D721Med (cell line): ENCODE data around the gene XRCC3.

ENCODE experiments used
- DNase-seq: peaks from one replicate; pipeline ENCODE4 v3.0.0; 2011; ENCODE audit warnings: low spot score; ENCODE audit not compliant: insufficient read length
- FAIRE-seq: peaks from 2 replicates; lab custom pipeline; 2011; peaks lifted over from hg19 to GRCh38; lab: Jason Lieb, UNC
- CTCF ChIP-seq: IDR thresholded peaks from 2 replicates; pipeline ENCODE4 v1.5.1; 2012; ENCODE audit warnings: mild to moderate bottlenecking, control low read depth; ENCODE audit not compliant: insufficient read depth; ENCODE audit errors: missing control alignments

Gene XRCC3

GRCh38 chr14:103700753-103701490 lies 14.3 kb downstream of the XRCC3 start:
- no peak for FAIRE-seq
- no peak for TF ChIP-seq CTCF
- no peak for DNase-seq

- FAIRE-seq (no peak), DNase-seq (no peak)
- TF ChIP-seq CTCF = no peak
Observed at GRCh38 chr14:103699901-103700752, 15.1 kb downstream of the XRCC3 start.

- TF ChIP-seq CTCF = no peak
- FAIRE-seq (no peak), DNase-seq (no peak)
Observed at GRCh38 chr14:103699261-103699661, 16.0 kb downstream of the XRCC3 start.

GRCh38 chr14:103698380-103699260 lies 16.6 kb downstream of the XRCC3 start:
- DNase-seq (no peak), FAIRE-seq (no peak)
- TF ChIP-seq CTCF = no peak

- DNase-seq = no peak
- no peak for FAIRE-seq
- TF ChIP-seq CTCF = no peak
Observed at GRCh38 chr14:103697603-103698379, 17.5 kb downstream of the XRCC3 start.

- DNase-seq = no peak
- no peak for TF ChIP-seq CTCF
- no peak for FAIRE-seq
Observed at GRCh38 chr14:103697206-103697602, 18.0 kb downstream of the XRCC3 start.
